ENCODE data around the gene SH3BP5L. TPM values are rescaled to one million over a fixed set of nuclear protein-coding genes. Genes with fewer than 3 reads are reported as not detected.
"Not testable (repeated sequence)": the region's sequence is repeated elsewhere in the genome, so short reads cannot be mapped to it uniquely, and the experiment has no call there.

Gene SH3BP5L
- total RNA-seq, 4 donors from 2014 or later = 25.2 to 32.0 (median 30.0) TPM

- Histone ChIP-seq H3K27me3 (no peaks in the 10 kb centered on the region), H3K9me3 (no peaks in the 10 kb centered on the region), H3K4me3 (replicated peaks in 1 of 3) (no peak overlapping the region), H3K36me3 (no peaks in the 10 kb centered on the region), H3K4me1 (no peaks in the 10 kb centered on the region), H3K27ac (no peak overlapping the region)
- 88 to 90% methylated on average over 4 of the region's 4 CpGs for WGBS, 2 donors
- intact Hi-C loops (cut with DNase I) = no loop called here
- no peak for DNase-seq
- TF ChIP-seq POLR2A (IDR thresholded peaks at IDR 0.05) (no peak), CTCF (IDR thresholded peaks at IDR 0.05) (no peak)
Measured at GRCh38 chr1:248791010-248791409, 34.7 kb downstream of the SH3BP5L start.

- TF ChIP-seq POLR2A (IDR thresholded peaks at IDR 0.05) (no peak), CTCF (IDR thresholded peaks at IDR 0.05) (no peak)
- Histone ChIP-seq H3K4me3 (replicated peaks in 1 of 3) (no peak overlapping the region), H3K36me3 (no peaks in the 10 kb centered on the region), H3K4me1 (no peaks in the 10 kb centered on the region), H3K27ac (no peak overlapping the region), H3K27me3 (no peaks in the 10 kb centered on the region), H3K9me3 (no peaks in the 10 kb centered on the region)
- intact Hi-C loops (cut with DNase I) = no loop called here
- 77 to 81% methylated on average over 5 of the region's 5 CpGs for WGBS, 2 donors
- DNase-seq = no peak
Measured at GRCh38 chr1:248790456-248790855, 35.3 kb downstream of the SH3BP5L start.

GRCh38 chr1:248789337-248789736 is 36.4 kb downstream of the SH3BP5L start:
- intact Hi-C loops (cut with DNase I); H3K27ac ChIP-seq; H3K4me3 ChIP-seq (replicated peaks in 1 of 3); DNase-seq; H3K9me3 ChIP-seq; H3K4me1 ChIP-seq; H3K36me3 ChIP-seq; H3K27me3 ChIP-seq: not testable (repeated sequence)
- 77 to 84% methylated on average over 2 of the region's 2 CpGs for WGBS, 2 donors

- no peaks in the 10 kb centered on the region for H3K27me3 ChIP-seq
- intact Hi-C loops (cut with DNase I) = no loop called here
- no peaks in the 10 kb centered on the region for H3K4me1 ChIP-seq
- no peak overlapping the region for H3K27ac ChIP-seq
- no peaks in the 10 kb centered on the region for H3K36me3 ChIP-seq
- no peak for DNase-seq
- WGBS, 2 donors = 77 to 79% methylated on average over 3 of the region's 3 CpGs
- no peaks in the 10 kb centered on the region for H3K9me3 ChIP-seq
- H3K4me3 ChIP-seq (replicated peaks in 1 of 3) = no peak overlapping the region
- no peak for TF ChIP-seq CTCF (IDR thresholded peaks at IDR 0.05)
- no peak for TF ChIP-seq POLR2A (IDR thresholded peaks at IDR 0.05)
Measured at GRCh38 chr1:248788327-248788726, 37.4 kb downstream of the SH3BP5L start.

- intact Hi-C loops (cut with DNase I) = no loop called here
- Histone ChIP-seq H3K9me3 (no peaks in the 10 kb centered on the region), H3K36me3 (no peaks in the 10 kb centered on the region), H3K27me3 (no peaks in the 10 kb centered on the region), H3K4me3 (replicated peaks in 1 of 3) (no peak overlapping the region), H3K4me1 (no peaks in the 10 kb centered on the region), H3K27ac (no peak overlapping the region)
- TF ChIP-seq CTCF (IDR thresholded peaks at IDR 0.05) (no peak), POLR2A (IDR thresholded peaks at IDR 0.05) (no peak)
- WGBS, 2 donors = 91 to 92% methylated on average over 4 of the region's 4 CpGs
- DNase-seq = no peak
Measured at GRCh38 chr1:248787430-248787829, 38.3 kb downstream of the SH3BP5L start.

- no peaks in the 10 kb centered on the region for H3K9me3 ChIP-seq
- no peak overlapping the region for H3K4me3 ChIP-seq (replicated peaks in 1 of 3)
- no peaks in the 10 kb centered on the region for H3K4me1 ChIP-seq
- DNase-seq = no peak
- WGBS, 2 donors = 82 to 89% methylated on average over 3 of the region's 3 CpGs
- intact Hi-C loops (cut with DNase I) = no loop called here
- TF ChIP-seq CTCF (IDR thresholded peaks at IDR 0.05) = no peak
- TF ChIP-seq POLR2A (IDR thresholded peaks at IDR 0.05) = no peak
- no peak overlapping the region for H3K27ac ChIP-seq
- H3K27me3 ChIP-seq = no peaks in the 10 kb centered on the region
- H3K36me3 ChIP-seq = no peaks in the 10 kb centered on the region
Measured at GRCh38 chr1:248786156-248786555, 39.6 kb downstream of the SH3BP5L start.
